Heart left ventricle (tissue), 13 donors: Measurements from ENCODE around the gene AFAP1L2.

Source experiments
- CTCF ChIP-seq, 12 donors: fragments of 200-600 bp; sonication (generic) in 4 of 12; IDR thresholded peaks; one replicate each; pipeline versions ENCODE4 v1.5.0 to v1.8.0; 2018 to 2022; ENCODE audit warnings: antibody characterized with exemption in 12 of 12, mild to moderate bottlenecking in 5 of 12
- POLR2A ChIP-seq, 2 donors: fragments of 450-650 bp; IDR thresholded peaks; one replicate each; pipeline ENCODE4 v1.6.1; 2017; ENCODE audit warnings: antibody characterized with exemption in 2 of 2, mild to moderate bottlenecking in 2 of 2, moderate library complexity in 2 of 2
- donor health status: ischemic (EF 13 %, LVEDD 7.1; RV severe dilation, severe dysfunction).
- donor health status: DM: no; HTN: yes; CAD: no.
- donor health status: DM: no; HTN: no; CAD: no.
- donor health status: ischemic (EF 25% LVEDD 6.9; RV normal size, moderate dysfunction).
- donor health status: ischemic (EF 25% LVEDD 5.7; RV mildly dilated, moderate dysfunction).
- donor health status: ischemic (EF 35%, LVEDD 5.7; RV mildly dilated, moderate dysfunction).
- donor health status: nonischemic (EF 11% LVEDD 7.7; RV severe dilation, severe dysfunction).
- donor health status: DM: yes; HTN: yes; CAD: no.
- donor health status: PGD.
- donor health status: ischemic (EF 29% LVEDD 5.4; RV normal size, mild dysfunction).
- donor health status: nonischemic (EF 23%, LVEDD 6.1; RV moderate dilation, normal function).

GRCh38 chr10:114396464-114396863 is 7.8 kb downstream of the AFAP1L2 start:
- TF ChIP-seq CTCF (IDR thresholded peaks at IDR 0.05) (no peak), POLR2A (IDR thresholded peaks at IDR 0.05) (no peak)
